G401.6 (cell line): Measurements from ENCODE around the gene KDM1B.

Source experiments
- FAIRE-seq: peaks from 2 replicates; lab custom pipeline; 2012; peaks lifted over from hg19 to GRCh38; lab: Jason Lieb, UNC

KDM1B gene

DNA sequence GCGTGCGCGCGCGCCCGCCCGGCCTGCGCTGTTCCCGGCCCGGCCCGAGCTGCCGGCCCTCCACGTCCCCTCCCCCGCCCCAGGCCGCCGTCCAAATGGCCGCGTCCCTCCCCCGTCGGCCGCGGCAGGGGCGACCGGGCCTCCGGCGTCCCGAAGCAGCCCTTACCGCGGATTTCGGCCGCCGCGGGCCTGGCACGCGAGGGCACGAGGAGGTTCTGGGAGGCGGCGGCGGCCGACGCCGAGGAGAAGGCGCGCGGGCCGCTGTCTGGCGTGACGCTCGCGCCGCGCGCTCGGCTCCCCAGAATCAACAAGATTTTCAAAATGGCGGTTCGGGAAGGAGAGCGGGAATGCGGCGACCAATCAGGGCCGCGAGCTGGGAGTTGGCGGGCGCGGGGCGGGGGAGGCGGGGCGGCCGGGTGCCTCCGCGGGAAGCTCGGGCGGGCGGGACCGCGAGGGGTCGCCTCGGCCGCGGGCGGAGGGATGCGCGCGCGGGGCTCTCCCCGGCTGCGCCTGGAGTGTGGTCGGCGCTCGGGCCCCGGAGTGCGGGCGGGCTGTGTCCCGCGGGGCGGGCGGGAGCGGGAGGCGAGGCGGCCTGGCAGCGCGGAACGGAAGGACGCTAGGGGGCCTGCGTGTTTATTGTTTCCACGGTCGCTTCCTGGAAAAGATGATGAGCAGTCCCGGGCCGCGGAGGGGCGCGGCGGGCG lies 109.1 kb downstream of the KDM1B start, which contains the start of gene DEK:
Gene DEK (minus strand): TSS at position 312 of the 704 bp plus-strand sequence. CDS start 543 bp downstream, outside the sequence.
- no peak for FAIRE-seq

DNA sequence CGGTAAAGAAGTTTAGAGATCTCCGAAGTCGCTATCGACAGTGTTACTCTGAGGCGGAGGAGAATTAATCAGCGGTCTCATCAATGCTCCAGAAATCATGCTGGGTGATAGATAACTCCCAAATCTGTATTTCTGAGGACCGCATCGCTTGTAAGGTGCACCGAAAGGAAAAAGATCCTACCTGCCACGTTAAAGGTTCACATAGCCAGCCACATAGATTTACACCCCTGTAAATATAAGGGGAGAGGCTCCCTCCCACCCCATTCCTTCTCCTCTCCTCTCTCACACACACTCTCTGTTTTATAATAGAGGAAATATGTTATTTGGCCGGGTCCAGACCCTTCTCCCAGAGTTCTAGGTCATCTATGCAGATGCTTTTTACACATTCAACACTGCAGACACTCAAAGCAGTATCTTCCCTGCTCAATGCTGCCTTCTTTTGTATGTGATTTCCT lies 109.7 kb downstream of the KDM1B start:
- FAIRE-seq, result no peak

DNA sequence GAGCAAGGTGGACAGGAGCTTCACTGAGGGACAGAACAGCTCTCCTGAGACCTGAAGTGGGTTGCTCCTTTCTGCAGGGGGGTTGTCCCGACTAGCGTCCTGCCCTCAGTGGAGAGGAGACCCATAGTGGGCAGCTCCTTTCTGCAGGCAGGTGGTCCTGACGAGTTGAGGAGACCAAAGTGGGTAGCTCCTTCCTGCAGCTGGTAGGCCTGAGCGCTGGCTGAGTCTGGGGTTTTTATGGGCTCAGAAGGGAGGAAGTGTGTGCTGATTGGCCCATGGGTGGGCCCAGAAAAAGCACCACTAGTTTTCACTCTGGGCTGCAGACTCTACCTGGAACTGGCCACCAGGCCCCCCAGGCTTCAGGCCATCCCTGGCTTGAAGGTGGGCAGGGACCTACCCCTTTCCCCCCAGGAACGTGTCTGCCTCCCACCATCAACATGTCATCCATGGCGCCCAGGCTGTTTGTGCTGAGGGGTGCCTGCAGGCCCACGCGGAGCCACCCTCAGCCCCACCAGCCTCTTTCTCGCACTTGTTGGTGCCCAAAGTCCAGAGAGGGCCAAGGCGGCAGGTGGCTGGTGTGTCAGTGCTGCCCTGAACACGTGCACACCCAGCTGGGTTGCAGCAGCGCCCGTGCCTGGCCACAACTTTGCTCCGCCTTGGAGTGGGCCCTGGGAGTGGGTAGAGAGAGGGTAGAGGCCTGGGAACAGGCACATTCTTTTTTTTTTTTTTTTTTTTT lies 110.7 kb downstream of the KDM1B start:
- FAIRE-seq, result no peak

DNA sequence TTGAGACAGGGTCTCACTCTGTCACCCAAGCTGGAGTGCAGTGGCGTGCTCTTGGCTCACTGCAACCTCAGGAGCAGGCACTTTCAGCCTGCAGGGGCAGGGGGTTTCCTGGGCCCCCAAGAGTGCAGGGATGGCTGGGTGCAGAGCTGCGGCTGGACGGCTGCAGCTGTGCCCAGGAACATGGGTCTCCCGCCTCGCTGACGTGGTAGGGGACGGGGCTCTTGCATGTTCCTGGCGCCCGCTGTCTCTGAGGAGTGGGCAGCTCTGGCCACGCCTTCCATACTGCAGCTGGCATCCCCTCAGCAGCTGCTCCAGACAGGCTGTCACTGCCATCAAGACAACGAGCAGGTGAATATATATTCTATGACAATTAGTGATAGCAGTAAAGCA lies 111.3 kb downstream of the KDM1B start:
- no peak for FAIRE-seq

DNA sequence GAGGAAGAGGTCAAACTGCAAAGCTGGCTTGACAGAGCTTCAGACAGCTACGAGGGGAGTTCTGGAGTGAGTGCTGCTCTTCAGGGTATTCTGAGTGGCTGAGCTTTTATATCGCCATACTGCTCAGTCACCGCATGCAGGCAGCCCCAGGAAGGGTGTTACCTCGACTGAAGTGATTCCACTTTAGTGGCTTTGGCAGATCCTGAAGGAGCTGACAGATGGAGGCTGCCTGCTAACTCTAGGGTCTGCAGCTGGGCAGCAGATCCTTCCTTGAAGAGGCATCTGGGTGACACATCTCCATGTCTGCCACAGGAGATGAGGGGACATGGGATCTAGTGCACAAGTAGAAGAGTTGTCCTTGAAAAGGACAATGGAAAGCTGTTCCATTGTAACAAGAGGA lies 112.8 kb downstream of the KDM1B start:
- no peak for FAIRE-seq

DNA sequence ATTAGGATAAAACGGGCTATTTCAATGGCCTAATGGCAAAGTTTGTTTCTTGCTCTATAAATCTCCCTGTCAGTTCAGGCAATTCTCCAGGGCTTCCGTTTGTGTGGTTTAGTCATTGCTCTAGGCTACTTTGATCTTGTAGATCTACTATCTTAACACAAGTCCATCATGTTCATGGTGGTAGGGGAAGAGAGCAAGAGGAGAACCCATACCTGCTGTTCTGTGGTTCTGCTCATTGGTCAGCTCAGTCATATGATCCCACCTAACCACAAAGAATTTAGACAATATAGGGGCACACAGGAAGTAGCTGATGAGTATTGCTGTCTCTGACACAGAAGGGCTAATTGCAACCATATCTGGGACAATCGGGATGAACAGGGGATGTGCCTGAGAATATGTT lies 114.0 kb downstream of the KDM1B start:
- no peak for FAIRE-seq

GRCh38 chr6:18269717-18270116 lies 114.5 kb downstream of the KDM1B start:
- no peak for FAIRE-seq

- FAIRE-seq, result no peak
Observed at GRCh38 chr6:18270216-18270615, 115.0 kb downstream of the KDM1B start.
